GM12874 (cell line): Measurements from ENCODE around the gene CTSD.

ENCODE experiments used
- CTCF ChIP-seq: IDR thresholded peaks from 2 replicates; pipeline ENCODE4 v1.5.1; 2011; ENCODE audit warnings: low read depth, mild to moderate bottlenecking, control low read depth, low read length, moderate library complexity; ENCODE audit not compliant: insufficient read depth

The CTSD gene

GRCh38 chr11:1758611-1759150, 5.0 kb downstream of the CTSD start:
- no peak for TF ChIP-seq CTCF

DNA sequence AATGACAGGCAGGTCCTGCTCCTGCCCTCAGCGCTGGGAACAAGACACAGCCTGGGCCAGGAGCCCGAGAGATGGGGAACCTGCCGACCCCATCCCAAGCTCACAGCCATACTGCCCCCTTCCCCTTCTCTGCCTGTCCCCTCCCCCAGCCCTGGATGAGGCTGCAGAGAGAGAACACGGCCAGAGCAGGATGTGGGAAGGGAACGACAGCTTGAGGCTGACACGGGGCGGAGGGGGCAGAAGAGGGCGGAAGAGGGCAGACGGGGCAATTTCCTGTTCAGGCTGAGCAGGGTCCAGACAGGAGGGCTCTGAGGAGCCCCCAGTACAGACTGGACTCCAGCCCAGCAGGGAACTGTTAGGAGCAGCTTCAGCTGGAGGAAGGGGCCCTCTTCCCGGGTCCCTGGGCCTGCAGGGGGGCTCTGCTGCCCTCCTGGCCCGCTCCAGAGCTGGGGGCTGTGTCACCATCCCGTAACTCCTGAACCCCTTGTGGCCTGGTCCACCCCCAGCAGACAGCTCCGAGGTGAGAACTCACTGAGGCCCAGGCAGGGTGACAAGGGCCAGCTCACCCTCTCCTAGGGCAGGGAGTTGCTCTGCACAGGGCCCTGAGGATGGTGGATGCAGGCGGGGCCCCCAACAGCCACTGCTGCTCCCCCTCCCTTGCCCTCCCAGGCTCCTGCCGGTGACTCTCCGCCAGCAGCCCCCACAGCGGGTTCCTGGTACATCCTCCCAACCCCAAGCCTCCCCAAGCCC, 5.7 kb downstream of the CTSD start:
- no peak for TF ChIP-seq CTCF

DNA sequence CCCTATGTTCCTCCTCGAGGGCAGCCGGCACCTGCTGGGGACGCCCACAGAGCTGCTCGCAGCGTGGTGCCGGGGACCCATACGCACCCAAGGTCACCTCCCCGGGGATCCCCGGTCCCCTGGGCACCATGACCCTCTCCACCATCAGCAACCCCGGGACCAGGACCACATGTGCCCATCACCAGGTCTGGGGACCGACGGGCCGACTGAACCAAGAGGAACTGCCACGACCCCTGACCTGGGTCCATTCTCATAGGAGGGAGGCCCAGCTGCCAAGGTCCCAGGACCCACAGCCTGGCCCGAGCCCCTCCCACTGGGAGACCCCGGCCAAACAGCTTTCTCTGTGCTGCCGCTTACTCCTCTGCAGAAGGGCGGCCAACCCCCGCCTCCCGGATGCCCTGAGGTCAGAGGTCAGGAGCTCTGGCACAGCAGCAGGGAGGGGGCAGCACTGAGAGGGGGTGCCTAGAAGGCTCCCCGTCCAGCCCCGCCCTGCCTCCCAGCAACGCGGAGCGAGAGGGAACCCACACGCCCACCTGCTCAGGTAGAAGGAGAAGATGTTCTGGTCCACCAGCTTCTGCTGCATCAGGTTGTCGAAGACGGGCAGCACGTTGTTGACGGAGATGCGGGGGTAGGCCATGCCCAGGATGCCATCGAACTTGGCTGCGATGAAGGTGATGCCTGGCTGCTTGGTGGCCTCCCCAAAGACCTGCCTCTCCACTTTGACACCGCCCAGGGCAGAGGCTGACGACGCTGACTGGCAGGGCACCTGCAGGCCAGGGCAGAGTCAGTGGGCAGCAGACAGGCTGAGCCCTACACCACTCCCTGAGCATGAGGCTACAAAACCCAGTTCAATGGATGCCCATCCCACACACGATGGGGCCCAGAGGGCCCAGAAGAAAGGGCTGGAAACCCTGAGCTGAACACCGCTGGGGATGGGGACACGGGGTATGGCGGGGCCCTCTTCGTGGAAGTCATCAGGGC, 6.6 kb downstream of the CTSD start:
- TF ChIP-seq CTCF: no peak

DNA sequence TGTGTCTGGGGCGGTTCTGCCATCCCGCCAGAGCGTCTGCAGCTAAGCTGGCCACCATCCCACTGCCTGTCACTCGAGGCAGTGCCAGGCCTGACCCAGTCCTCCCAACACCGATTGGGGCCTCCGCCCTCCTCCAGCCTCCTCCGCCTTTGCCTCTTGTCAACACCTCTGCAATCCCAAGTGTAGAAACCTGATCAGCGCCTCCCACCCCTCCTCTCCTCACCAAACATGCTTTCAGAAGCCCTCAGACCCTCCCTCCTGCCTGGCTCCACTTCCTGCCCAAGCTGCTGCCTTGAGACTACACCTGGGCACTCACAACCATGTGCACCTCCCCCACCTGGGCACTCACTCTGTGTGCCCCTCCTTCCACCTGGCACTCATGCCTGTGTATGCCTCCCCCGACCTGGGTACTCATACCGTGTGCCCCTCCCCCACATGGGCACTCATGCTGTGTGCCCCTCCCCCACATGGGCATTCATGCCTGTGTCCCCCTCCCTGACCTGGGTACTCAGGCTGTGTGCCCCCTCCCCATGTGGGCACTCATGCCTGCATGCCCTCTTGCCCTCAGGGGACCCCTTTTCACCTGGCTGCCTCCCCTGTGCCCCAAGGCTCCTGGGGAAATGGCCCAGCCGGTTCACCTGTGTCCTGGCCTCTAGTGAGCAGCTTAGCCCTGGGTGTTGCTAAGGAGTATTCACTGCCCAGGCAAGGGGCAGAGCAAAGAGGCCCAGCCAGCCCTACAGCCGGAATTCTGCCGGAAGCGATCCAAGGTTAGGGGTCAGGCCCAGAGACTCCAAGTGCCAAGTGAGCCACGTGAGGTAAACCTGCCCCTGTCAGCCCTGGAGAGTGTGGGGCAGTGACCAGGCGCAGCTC, 7.8 kb downstream of the CTSD start:
- no peak for TF ChIP-seq CTCF

DNA sequence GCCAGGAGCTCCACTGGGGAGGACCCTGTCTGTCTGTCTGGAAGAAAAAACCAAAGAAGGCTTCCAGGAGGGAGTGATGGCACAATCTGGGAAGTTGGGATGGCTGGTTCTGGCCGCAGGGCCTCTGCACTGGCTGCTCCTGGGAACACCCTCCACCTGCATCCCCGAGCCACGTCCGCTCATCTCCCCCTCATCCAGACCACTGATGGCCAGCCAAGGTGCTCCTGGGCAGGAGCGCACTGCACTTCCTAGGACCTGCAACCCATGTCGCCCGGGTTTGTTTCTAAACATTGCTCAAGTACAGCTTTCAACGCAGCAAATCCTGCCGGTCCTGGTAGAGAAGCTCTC, 8.4 kb downstream of the CTSD start:
- no peak for TF ChIP-seq CTCF

- no peak for TF ChIP-seq CTCF
These were observed 9.2 kb downstream of the CTSD start for GRCh38 chr11:1754376-1755150.
